Occipital lobe (tissue), 2 donors: ENCODE results near the gene IQUB. TPM values are rescaled to one million over a fixed set of nuclear protein-coding genes. Genes with fewer than 3 reads are reported as not detected.
"Not testable (repeated sequence)": the region's sequence is repeated elsewhere in the genome, so short reads cannot be mapped to it uniquely, and the experiment has no call there.

Experiments used
- DNase-seq: peaks from one replicate; lab custom pipeline; 2025; lab: John Stamatoyannopoulos, UW
- total RNA-seq: library from RNA; depleted of rRNA; stranded (reverse); fragments of >200 nt; gene quantifications from one replicate; pipeline ENCODE4 v1.2.3, GENCODE V29; 2014

Gene IQUB
- total RNA-seq, 1 donor from 2014 or later = 3.4 TPM

DNA sequence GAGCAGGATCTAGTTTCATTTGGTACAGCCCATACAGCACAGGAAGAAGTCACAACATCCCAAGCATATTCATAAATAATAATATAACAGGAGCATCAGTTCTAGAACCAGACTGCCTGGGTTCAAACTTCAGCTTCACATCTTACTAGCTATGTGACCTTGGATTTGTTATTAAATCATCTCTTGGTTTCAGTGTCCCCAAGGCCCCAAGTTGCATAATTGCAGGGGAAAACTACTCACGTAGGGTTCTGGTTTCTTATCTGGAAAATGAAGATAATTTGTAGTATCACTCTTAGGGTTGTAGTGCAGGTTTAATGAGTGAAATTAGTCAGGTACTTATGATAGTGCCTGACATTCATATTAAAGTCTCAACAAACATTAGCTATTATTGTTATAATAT, 5.5 kb upstream of the IQUB start:
- DNase-seq = no peak

DNA sequence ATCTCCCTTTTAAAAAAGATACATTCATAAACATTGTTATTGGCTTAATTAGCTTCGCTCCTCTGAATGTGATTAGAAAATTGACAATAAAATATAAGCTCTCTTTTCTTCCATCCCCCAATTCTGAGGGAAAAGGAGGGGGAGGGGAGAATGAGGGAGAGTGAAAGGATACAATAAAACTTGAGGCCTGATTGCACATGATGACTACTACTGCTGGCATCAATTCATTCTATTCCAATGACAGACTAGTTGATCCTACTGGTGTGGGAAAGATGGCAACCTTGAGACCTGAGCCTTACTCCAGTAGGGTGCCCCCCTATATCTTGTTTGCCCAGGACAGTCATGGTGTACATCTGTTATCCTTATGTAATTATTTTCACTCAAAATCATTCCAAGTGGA, 4.5 kb upstream of the IQUB start:
- DNase-seq = no peak

DNA sequence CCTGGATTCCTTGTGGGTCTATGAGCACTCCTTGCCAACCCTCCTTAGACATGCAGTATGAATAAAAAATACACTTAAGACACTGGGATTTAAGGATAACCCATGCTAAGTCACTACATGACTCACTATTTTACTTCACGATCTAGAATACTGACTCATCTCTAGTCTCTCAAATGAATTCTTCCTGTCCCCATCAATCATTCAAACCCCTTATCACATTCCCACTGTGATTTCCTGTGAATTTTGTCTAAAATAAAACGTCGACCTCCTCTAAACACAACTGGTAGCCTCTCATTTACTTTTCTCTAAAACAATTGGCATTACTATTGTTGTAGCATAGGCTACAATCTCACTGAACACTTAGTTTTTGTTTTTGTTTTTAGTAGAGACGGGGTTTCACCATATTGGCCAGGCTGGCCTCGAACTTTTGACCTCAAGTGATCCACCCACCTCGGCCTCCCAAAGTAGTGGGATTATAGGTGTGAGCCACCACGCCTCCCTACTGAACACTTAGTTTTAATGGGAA, 3.9 kb upstream of the IQUB start:
- DNase-seq = no peak

DNA sequence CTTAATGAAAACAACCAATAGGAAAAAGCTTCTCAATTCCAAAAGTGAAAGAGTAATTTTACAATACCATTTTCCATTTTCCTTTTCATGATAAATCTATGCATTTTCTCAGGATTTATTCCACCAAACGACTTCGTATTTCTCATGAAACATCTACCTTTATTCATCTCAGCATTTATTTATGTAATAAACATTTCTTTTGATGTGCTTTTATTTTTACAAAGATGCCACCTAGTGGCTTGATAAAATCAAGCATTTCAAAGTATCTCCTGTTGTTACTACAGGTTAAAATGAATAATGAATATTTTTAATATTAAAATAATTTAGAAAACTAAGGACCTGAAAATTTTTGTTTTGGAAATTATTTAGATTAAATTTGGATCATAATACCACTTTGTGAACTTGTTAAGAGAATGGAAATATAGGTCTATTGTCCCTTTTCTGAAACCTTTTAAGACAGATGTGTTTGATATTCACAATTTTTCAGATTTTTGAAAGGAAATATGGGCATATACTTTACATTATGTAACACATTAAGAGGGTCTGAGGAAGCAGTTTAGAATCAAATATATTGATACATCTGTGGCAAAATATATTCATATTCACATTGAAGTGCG, 2.7 kb upstream of the IQUB start:
- DNase-seq = no peak

DNA sequence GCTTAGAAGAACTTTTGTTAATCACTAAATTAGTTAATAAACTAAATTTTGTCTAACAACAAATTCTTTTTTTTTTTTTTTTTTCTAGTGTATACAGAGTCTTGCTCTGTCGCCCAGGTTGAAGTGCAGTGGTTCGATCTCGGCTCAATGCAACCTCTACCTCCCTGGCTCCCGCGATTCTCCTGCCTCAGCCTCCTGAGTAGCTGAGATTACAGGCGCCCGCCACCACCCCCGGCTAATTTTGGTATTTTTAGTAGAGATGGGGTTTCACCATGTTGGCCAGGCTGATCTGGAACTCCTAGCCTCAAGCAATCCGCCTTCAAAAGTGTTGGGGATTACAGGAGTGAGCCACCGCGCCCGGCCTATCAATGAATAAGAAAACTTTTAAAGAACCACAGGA, 1.1 kb upstream of the IQUB start:
- no peak for DNase-seq

DNA sequence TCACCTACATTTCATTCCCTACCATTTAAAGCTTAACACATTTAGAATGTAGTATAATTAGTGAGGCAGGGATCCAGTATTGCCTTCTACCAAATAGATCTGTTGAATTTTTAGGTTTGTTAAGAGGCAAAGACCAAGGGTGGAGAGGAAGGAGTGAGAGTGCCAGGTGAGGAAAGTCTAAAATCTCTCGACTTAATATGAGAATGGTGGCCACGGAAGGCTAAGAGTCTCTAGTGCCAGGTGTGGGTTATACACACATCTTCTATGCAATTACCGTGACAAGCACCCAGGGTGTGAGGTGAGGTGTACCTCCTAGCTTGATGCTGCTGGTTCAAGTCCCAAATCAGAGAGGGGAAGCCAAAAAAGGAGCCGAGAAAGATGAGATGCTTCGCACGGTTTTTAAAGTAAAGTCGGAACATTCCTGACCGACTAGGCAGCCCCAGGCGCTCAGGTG, 439 bp downstream of the IQUB start:
- no peak for DNase-seq

DNA sequence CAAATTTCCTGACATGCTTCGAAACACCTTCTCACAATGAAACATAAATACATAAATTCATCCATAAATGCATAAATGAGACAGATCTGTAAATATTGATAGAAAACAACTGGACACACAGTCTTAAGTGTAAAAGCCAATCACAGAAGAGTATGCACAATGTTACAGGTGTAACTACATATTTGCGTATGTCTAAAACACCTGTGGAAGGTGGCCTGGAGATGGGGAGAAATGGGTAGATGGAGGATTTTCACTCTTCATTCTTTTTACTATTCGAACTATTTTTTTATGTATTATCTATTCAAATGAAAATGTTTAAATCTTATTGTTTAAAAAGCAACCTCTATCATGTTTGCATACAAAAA, 860 bp downstream of the IQUB start:
- no peak for DNase-seq

DNA sequence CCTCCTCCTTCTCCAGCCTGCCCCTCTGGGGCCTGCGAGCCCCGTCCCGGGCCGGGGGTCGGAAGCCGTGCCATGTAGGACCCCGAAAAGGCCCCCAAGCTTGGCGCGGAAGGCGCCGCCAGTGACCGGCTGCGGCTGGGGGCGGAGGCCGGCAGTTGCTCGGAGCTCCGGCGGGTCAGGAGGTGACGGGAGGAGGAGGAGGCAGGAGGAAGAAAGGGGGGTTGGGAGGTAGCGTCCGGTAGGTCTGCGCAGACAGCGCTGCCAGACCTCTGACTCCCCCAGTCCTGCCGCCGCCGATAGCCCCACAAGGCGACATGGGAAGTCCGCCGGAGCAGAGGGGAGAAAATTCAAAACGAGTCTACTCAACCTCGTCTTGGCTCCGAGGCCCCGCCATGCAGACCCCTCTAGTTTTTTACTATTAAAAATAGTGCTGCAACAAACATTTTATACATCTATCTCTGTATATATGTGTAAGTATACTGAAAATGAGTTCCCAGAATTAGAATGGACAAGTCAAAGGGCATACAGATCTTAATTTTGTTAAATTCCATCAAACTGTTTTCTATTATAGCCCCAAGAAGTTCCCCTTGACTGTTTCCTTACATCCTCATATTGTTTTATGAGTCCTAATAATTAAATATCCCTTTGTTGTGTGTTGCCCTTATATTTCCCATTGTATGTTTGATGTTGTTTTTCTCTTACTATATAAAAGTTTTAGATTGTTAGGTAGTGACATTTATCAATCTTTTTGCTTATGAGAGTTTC, 1.4 kb downstream of the IQUB start:
- DNase-seq = not testable (repeated sequence)

DNA sequence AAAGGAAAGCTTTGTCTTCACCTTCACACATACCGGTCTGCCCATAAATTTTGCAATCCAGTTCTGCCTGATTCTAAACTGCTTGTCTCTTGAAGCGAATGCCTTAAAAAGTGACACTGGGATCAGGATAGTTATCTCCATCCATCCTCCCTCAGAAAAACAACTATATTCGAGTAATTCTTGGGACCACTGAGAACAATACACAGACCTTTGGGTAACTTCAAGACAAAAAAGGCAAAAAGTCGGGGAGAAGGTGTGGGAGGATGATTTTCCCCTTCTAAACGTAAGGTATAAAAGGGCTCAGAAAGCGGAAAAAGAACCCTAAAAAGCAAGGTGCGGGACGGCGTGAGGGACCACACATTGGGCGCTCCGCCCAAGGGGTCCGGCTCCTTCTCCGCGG, 2.1 kb downstream of the IQUB start:
- DNase-seq = not testable (repeated sequence)

DNA sequence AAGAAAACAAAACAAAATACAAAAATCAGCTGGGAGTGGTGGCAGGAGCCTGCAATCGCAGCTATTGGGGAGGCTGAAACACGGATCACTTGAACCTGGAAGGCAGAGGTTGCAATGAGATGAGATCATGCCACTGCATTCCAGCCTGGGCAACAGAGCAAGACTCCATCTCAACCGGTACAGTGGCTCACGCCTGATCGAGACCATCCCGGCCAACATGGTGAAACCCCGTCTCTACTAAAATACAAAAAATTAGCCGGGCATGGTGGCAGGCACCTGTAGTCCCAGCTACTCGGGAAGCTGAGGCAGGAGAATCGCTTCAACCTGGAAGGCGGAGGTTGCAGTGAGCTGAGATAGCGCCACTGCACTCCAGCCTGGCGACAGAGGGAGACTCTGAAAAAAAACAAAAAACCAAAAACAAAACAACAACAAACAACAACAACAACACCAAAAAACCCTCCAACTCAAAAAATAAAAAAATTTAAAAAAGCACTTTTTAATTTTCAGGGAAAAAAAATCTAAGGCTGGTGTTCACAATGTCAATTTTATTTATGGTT, 4.3 kb downstream of the IQUB start:
- not testable (repeated sequence) for DNase-seq

DNA sequence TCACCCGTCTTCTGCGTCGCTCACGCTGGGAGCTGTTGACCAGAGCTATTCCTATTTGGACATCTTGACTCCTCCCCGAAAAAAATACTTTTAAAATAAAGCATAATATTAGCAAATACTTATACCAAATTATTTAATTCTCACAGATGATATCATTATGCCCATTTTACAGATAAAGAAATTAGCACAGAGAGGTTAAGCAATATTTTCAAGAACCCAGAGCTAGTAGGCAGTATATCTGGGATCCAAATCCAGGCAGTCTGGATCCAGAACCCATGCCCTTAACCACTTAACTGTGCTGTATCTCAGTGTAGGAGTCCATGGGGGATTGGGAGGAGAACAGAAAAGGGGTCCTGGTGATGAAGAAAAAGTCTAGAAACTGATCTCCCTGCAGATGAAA, 6.1 kb downstream of the IQUB start:
- no peak for DNase-seq

DNA sequence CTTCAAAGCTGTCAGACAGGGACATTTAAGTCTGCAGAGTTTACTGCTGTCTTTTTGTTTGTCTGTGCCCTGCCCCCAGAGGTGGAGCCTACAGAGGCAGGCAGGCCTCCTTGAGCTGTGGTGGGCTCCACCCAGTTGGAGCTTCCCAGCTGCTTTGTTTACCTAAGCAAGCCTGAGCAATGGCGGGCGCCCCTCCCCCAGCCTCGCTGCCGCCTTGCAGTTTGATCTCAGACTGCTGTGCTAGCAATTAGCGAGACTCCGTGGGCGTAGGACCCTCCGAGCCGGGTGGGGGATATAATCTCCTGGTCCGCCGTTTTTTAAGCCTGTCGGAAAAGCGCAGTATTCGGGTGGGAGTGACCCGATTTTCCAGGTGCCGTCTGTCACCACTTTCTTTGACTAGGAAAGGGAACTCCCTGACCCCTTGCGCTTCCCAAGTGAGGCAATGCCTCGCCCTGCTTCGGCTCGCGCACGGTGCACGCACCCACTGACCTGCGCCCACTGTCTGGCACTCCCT, 6.6 kb downstream of the IQUB start:
- DNase-seq = not testable (repeated sequence)

DNA sequence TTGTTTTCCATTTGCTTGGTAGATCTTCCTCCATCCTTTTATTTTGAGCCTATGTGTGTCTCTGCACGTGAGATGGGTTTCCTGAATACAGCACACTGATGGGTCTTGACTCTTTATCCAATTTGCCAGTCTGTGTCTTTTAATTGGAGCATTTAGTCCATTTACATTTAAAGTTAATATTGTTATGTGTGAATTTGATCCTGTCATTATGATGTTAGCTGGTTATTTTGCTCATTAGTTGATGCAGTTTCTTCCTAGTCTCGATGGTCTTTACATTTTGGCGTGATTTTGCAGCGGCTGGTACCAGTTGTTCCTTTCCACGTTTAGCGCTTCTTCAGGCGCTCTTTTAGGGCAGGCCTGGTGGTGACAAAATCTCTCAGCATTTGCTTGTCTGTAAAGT, 7.9 kb downstream of the IQUB start:
- DNase-seq = not testable (repeated sequence)

DNA sequence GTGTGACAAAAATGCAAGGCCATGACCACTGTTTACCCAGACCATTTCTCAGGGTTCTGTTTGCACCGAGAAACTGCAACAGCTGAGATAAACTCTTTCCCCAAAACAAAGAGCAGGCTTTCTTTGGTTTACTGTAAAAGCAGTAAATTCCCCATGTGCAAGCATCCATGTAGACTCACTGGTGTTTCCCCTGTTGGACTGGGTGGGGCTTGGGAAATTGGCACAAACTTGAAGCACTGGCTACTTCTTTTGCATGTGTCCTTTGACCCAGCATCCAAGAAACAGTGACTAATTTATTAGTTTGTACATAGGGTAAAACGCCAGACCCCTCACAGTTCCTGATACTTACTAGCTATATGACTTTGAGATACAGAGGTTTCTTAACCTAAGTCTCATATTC, 12.3 kb downstream of the IQUB start:
- no peak for DNase-seq

DNA sequence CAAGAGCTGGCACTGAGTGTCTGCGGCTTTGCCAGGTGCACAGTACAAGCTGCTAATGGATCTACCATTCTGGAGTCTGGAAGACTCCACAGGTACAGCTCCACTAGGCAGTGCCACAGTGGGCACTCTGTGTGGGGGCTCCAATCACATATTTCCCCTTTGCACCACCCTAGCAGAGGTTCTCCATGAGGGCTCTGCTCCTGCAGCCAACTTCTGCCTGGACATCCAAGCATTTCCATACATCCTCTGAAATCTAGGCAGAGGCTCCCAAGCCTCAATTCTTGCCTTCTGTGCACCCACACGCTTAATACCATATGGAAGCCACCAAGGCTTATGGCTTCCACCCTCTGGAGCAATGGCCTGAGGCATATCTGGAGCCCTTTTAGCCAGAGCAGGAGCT, 29.2 kb downstream of the IQUB start:
- no peak for DNase-seq

DNA sequence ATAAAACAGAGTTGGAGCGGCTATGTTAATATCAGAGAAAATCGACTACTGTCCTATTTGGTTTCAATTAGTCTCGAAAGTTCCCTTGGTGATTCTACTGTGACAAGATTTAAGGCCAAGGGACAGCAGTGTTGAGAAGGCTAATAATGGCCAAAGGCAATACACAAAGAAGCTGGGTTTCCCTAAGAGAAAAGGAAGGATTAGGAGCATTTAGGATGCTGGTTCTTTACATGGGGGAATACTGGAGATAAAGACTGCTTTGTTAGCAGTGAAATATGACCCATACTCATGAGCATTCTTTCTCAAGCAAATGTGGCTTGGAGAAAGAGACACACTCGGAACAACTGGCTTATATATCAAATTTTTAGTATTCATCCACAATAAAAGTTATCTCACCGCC, 32.2 kb downstream of the IQUB start:
- DNase-seq = no peak

DNA sequence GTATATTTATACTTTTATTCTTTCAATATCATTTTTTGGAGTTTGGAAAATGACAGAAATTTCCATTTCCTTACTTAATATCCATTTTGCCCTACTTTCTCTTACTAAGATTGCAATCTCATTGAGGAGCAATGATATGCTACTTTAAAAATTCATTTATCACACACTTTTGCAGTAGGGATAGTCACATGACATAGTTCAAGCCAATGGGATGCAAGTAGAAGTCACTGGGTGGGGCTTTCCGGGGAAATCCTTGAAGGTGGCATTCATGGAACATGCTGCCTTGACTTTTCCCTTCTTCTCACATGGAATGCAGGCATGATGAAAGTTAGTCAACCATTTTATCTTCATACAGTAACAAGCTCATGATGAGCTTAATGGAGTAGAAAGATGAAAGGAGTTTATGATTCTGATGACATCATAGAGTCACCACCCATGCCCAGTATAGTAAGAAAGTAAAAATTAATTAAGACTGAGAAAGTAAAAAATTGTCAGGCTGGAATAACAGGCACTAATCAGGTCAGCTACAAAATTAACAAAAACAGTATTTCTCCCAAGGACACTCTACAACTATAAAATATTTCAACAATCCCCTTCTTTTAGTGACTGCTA, 33.4 kb downstream of the IQUB start:
- DNase-seq = no peak

DNA sequence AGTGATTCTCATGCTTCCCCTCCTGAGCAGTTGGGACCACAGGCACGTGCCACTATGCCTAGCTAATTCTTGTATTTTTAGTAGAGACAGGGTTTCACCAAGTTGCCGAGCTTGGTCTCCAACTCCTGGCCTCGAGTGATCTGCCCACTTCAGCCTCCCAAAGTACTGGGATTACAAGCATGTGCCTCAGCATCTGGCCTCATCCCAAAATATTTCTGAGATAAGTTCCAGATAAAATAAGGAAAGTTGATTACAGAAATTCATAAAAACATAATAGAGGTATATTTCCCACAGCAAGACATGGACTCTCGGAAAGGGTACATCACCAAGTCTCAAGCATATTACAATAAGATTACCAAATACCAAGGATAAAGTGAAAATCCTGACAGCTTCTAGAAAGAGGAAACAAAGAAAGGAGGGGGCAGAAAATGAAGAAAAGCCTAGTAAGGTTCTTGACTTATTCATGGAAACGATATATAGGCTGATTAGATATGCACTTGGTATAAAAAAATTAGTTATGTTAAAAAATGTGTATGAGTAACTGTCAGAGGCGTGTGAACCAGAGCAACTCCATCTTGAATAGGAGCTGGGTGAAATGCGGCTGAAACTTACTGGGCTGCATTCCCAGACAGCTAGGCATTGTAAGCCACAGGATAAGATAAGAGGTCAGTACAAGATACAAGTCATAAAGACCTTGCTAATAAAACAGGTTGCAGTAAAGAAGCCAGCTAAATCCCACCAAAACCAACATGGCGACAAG, 35.0 kb downstream of the IQUB start:
- no peak for DNase-seq

DNA sequence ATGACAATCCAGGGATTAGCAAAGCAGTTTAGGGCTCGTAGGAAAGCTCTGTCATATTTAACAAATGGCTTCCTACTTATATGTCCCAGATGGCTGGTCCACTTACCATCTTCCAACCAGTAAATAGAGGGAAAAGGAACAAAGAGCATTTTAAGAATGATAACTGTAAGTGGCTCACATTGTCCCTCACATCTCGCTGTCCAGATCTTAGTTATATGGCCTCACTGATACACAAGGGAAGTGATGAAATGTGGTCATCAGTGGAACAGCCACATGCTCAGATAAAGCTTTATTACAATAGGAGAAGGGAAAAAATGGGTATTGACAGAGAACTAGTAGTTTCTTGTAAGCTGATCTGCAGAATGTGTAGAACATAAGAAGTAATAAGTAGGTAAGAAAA, 35.8 kb downstream of the IQUB start:
- DNase-seq = no peak

DNA sequence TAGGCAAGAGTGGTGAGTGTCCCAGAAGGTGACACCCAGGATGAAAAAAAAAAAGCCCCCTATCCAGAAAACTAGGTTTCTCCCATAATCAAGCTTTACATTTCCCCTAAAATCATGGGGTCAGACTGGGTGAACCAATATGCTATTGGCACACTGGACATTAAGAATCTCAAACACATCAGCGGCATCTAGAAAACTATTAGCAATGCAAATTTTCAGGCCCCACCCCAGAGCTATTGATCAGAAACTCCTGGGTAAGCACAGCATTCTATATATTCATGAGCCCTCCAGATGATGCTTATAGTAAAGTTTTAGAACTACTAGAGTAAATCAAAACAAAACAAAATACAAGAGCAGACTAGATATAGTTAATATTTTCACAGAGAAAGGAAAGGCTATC, 36.4 kb downstream of the IQUB start:
- DNase-seq = no peak

DNA sequence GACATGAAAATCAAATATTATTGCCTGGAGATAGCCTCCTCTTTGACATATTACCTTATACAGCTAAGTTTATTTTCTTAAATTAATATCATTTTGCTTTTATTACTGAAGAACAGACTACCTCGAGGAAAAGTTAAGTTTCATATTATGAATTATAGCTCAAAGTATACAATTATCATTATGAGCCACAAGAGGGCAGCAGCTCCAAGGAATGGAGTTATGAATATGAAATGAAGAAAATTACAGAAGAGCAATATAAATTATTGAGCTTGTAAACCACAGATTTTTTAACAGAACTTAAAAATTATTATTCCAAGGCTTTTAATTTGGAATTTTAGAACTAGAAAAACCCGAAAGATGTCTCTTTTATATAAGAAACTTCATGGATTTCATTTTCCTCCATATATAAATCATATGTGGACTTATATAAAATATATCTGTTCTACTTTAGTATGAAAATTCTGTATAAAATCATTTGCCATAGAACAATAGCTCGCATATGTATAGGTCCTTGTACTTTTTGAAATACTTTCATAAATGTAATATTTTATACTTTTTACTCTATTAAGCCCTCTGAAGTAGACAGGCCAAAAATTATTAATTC, 40.1 kb downstream of the IQUB start:
- DNase-seq = no peak
